Mucosa of rectum (tissue), 2 donors: Measurements from ENCODE around the gene STATH.
"Not testable (repeated sequence)": the region's sequence is repeated elsewhere in the genome, so short reads cannot be mapped to it uniquely, and the experiment has no call there.

ENCODE experiments used
- H3K27ac ChIP-seq, 2 donors: one replicate each; pipeline ENCODE4 v1.7.0; 2013; ENCODE audit warnings: inconsistent platforms in 2 of 2, low read depth in 2 of 2, low read length in 2 of 2
- H3K27me3 ChIP-seq, 2 donors: one replicate each; pipeline ENCODE4 v1.7.0; 2013; ENCODE audit warnings: low read length in 2 of 2; ENCODE audit not compliant: control insufficient read depth in 2 of 2, insufficient read depth in 2 of 2
- H3K36me3 ChIP-seq, 2 donors: one replicate each; pipeline ENCODE4 v1.7.0; 2013; ENCODE audit warnings: low read length in 2 of 2; ENCODE audit not compliant: control insufficient read depth in 2 of 2, insufficient read depth in 2 of 2
- H3K4me1 ChIP-seq, 2 donors: one replicate each; pipeline ENCODE4 v1.7.0; 2013; ENCODE audit warnings: low read length in 2 of 2, mild to moderate bottlenecking in 1 of 2; ENCODE audit not compliant: control insufficient read depth in 2 of 2, insufficient read depth in 2 of 2
- H3K4me3 ChIP-seq, 2 donors: one replicate each; pipeline ENCODE4 v1.7.0; 2013; ENCODE audit warnings: low read length in 2 of 2
- H3K9ac ChIP-seq, 2 donors: one replicate each; pipeline ENCODE4 v1.7.0; 2013; ENCODE audit warnings: low read length in 2 of 2, low read depth in 1 of 2, mild to moderate bottlenecking in 1 of 2
- H3K9me3 ChIP-seq, 2 donors: one replicate each; pipeline ENCODE4 v1.7.0; 2013; ENCODE audit warnings: low read length in 2 of 2; ENCODE audit not compliant: control insufficient read depth in 2 of 2
- donor health status: healthy.
- donor health status: Normal muscosa, but diverticular disease.

Gene STATH

DNA sequence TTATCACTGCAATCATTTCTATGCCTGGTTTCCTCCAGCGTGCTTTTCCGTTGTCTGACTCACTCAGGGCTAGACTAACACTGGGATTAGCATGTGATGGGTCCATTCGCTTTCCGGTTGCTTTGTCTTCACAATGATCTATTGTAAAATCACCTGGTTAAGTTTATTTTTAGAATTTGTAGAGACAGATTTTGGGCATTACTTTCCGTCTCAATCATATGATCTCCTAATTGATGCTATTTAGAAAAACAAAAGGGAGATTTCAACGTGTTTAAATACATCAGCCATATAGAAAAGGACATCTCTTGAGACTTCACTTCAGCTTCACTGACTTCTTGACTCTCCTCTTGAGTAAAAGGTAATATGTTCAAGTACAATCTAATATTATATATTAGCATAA lies 54.4 kb downstream of the STATH start, which contains the start of gene HTN1:
Gene HTN1 (plus strand): TSS at position 301 of the 400 bp plus-strand sequence. CDS start 2,639 bp downstream, outside the sequence.
- not testable (repeated sequence) for H3K27me3 ChIP-seq, H3K4me3 ChIP-seq, H3K27ac ChIP-seq, H3K9me3 ChIP-seq, H3K4me1 ChIP-seq, H3K36me3 ChIP-seq, H3K9ac ChIP-seq
